RKO (cell line): ENCODE measurements around the gene HDLBP.
"Not testable (repeated sequence)": the region's sequence is repeated elsewhere in the genome, so short reads cannot be mapped to it uniquely, and the experiment has no call there.

ENCODE experiments used
- DNase-seq: peaks from one replicate; pipeline ENCODE4 v3.0.0-alpha.2; 2016; ENCODE audit warnings: low spot score

HDLBP gene

DNA sequence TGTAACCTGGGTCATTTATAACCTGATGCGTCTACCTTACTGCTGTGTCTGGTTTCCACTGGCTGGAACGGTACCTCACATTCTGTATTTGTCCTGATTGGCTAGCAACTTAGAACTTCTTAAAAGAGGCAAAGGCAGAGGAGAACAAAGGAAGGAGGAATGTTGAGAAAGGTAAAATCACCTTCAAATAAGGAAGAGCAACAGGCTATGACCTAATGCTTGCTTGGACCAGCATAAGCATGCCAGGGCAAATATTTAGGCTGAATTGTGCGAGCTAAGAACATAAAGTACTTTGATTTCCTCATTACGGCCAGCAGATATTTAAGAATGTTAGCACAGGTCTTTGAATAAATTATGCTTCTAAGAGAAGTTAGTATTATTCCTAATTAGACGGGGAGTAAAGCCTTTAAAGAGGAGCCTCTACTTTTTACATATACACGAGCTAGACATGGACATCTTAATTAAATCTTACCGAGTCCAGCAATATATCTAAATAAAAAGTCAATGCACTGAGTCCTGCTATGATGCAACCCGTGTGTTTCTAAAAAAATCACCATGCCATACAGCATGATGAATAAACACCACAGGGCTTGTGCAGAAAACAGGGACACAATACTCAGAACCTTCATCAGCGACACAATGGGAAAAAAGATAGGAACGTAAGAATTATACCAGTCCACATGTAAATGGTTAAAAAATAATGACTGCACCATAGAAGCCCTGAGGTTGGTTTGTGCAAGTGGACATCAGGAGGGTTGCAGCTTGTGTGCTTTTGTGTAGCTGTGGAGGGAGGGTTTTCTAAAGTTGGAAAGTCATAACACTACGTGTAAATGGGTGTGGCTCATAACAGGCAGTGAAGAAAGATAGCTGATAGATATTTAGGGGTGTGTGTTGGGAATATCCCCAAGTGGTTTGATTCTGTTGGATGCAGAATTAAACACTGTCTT, 14.5 kb upstream of the HDLBP start:
- no peak for DNase-seq

DNA sequence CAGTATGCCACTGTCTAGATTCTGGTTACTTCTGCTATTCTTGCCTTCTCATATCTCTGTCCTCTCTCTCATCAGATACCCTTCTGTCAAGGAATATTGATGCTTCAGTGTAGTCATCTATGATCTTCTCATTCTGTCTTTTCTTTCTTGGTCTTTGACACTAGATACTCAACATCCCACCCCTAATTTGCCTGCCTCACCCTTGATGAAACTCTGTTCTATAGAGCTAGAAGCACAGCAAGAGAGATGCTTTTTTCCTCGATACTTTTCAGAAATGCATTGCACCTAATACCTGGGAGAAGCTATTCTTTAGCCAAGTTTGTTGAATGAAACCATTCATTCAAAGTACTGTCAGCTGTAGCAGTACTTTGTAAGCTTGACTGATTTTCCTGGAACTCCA, 9.8 kb upstream of the HDLBP start:
- DNase-seq, result no peak

DNA sequence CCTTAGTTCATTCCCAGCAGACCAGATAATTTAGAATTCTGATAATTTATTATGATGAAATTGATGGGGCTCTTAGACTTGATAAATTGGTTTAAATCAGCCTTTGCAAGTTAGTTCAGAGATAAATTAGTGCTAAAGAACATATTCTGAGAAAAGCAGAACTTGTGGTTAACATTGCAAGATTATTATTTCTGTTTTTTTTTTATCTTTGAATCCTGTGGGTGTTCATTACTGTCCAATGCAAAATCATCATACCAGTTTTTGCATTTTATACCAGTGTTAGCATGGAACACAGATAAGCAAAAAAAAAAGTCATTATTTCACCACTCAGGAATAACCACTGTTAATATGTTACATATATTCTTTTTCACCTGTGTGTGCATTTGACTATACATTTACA, 9.3 kb upstream of the HDLBP start:
- no peak for DNase-seq

DNA sequence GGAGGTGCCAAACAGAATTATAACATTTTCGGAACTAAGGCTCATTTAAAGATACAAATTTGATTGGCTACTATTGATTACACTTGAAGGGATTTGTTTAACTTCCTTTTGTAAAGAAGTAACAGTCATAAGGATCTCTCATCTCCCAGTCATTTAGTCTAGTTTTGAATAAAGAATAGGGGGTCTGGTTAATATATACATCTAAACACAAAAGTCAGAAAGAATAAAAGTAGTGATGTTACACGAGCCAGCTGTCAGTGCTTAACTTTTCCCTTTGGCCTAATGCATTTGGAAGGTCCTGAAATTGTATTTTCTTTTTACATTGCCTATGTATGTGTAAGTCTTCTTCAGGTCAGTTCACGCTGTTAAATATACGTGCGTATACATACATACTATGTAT, 8.3 kb upstream of the HDLBP start:
- no peak for DNase-seq

DNA sequence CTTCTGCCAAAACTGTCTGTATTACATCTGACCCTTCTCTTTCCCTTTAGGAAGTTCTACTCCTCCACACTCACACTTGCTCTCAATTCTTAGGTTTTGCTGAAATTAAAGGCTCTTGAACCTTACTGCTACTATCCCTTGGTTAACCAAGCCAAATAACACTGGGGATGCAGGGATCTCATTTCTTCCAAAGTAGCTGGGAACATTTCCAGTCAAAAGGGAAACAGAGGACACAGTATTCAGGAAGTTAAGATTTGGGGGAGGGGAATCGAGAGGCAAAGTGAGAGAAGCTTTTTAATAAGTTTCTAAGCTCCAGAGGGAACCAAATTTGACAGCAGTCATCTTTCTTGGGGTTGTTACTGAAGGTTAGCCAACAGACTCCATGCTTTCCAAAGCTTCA, 6.4 kb upstream of the HDLBP start:
- no peak for DNase-seq

DNA sequence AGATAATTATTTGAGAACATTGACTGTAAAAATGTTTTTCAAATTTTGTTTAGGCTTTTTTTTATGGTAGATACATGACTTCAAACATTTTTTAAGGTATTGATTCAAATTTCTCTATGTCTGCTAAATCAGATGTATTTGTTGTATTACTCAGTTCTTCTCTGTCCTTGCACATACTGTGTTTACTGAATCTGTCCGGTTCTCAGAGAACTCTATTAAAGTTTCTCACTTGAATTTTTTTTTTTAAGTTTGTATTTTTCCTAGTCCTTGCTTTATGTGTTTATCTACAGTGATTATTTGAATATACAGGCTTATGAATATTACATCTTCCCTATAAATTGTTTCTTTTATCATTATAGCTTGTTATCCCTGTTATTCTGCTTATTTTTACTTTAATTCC, 5.6 kb upstream of the HDLBP start:
- no peak for DNase-seq

DNA sequence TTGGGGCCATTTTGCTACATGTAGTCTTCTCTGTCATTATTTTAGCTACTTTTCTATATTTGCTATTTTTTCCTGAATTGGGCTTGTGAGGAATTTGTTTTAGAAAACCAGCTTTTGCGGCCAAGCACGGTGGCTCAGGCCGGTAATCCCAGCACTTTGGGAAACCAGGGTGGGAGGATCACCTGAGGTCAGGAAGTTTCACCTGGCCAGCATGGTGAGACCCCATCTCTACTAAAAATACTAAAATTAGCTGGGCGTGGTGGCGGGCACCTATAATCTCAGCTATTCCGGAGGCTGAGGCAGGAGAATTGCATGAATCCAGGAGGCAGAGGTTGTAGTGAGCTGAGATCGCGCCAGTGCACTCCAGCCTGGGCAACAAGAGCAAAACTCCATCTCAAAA, 4.9 kb upstream of the HDLBP start:
- DNase-seq, result no peak

DNA sequence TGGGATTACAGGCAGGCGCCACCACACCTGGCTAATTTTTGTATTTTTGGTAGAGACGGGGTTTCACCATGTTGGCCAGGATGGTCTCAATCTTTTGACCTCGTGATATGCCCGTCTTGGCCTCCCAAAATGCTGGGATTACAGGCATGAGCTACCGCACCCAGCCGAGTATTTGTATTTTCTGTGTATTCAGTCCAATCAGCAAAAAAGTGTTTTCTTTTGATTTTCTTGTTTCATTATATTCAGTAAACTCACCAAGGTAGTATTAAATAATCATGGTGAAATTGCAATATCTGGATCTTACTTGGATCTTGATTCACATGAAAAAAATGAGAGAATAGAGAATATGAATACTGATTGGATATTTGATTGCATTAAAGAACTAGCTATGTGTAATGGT, 3.4 kb upstream of the HDLBP start:
- not testable (repeated sequence) for DNase-seq

DNA sequence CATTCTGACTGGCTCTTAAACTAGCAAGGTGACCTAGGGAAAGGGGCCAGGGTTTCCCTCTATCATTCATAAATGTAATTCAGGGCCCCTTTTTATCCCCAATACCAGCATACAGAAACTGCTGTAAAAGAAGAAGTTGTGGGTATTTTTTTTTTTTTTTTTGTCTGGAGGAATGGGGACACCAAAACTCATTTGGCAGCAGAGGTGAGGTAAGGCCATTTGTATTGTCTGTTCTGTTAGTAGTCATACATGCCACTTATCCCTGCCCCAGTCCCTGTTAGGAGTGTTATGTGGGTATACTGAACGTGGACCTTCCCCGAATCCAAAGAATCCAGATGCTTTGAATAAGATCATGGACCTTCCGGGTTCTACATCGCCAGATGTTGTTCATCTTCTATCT, 1.9 kb upstream of the HDLBP start:
- DNase-seq, result peak; percentile 54

DNA sequence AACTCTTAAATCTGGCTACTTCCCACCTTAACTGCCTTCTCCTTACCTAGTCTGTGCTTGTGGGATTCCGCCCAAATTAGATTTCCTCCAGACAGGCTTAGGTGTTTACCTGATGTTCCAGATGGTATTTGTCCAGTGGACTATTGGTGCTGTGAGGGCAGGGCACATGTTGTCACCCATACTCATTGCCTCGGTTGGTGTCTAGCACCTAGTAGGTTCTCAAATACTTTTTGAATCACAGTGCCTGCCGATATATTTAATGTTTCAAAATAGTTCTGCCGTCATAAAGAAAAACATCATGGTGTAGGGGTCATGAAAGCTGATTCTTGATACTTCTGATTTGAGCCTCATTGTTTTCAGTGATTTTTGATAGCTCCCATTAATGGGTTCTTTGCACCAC, 1.4 kb upstream of the HDLBP start:
- peak; percentile 12 for DNase-seq

DNA sequence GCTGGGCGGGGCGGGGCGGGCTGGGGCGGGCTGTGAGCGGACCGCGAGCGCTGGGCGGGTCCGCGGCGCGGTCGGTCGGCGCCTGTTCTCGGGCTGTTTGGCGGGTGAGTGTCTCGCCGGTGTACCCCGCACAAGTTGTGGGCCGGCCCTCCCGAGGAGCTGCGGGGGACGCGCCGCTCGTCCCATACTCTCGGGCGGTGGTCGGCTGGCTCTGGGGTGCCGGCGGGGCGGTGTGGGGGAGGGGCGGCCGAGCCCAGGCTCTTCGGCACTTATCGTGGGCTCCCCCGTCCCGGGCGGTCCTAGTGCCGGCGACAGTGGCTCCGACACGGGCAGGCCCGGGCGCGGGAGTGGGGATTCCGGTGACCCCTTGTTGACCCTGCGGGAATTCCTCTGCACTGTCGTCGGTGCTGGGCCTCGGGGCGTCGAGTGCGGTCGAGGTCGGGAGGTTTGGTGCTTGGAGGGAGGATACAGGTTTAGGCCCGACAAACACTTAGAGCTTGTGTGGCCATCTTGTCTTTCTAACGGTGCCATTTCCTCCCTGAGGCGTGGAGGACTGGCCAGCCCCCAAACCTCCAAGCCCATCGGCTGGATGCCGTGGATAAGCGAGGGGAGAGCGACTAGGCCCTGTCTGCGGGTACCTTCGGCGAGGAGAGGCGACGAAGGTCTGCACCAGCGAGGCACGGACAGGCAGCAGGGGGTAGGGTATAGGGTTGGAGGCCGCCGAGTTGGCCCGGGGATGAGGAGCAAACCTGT, 583 bp upstream of the HDLBP start, which contains the start of gene SEPTIN2:
Gene SEPTIN2, plus strand, starts transcription at position 47 of the 753 bp plus-strand sequence. CDS start 8,308 bp downstream, outside the sequence.
- peak; percentile 76 for DNase-seq

DNA sequence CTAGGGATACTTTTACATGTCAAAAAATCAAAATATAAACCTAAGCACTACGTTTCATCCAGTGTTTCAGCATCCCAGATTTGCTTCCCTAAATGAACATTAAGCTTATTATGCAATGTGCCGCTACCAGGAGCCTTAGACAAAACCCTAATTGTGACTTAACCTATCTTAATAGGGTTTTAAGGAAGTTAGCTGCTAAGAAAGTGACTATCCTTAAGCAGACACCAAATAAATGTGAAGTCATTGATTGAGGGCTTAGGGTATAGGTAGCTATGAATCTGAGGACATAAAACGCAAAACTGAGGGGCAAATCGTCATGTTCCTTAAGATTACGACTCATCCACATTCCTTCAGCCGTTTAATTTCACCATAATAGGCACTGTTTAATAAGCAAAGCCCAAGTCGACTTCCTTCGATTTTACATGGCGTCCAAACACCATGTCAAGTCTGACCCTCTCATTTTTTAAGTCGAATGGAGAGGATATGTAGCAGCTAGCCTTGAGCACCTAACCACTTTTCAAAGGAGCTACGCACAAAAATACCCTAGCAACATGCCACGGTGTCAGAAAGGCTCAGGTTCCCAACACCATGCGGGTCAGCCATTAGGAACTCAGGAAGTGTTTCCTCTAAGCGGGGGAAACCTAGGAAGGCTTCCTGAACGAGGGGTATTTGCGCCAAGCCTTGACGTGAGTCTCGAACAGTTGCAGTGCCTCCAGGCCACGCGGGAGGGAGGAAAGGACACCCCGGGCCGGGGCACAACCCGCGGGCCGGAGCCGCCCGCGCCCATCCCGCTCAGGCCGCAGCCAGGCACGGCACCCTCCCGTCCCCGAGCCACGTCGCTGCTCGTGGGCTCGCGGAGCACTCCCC, 1.0 kb downstream of the HDLBP start:
- DNase-seq, result peak; percentile 71

DNA sequence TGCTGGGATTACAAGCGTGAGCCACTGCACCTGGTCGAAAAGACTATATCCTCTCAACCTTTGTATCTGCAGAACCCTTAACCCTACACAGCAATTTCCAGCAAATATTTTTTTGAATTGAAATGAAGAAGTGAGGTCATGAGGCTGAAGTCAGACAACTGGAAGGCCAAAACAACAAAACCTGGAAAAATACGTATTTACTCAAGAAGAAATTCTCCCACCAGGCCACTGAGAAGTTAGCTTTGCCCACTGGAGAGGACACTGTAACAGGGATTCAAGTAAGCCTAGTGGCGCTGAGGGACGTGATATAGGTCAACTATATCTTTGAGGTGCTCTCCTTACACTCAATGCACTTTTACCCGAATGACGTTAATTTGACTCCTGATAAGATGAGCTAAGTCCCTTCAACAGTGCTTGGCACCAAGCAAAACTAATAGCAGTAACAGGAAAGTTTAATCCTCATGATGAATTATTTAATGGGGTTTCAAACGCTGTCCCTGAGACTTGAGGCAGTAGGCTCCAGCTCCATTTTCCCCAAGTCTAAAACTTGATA, 1.9 kb downstream of the HDLBP start:
- DNase-seq, result no peak

DNA sequence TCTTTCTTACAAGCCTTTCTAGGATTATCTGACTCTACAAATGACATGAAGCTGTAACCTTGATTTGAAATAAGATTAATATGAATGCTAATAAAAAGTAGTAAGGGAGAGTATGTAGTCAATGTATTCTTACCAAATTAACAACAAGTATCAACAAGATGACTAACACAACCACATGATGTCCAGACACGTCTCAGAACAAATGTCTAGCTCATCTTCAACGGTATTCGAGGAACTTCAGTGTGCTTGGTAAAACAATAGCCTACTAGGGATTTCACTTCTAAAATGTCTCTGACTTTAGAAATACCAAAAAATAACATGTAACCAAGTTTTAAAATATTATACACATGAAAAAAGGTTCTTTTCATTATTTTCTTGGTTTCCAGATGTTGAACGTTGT, 3.4 kb downstream of the HDLBP start:
- DNase-seq, result no peak

DNA sequence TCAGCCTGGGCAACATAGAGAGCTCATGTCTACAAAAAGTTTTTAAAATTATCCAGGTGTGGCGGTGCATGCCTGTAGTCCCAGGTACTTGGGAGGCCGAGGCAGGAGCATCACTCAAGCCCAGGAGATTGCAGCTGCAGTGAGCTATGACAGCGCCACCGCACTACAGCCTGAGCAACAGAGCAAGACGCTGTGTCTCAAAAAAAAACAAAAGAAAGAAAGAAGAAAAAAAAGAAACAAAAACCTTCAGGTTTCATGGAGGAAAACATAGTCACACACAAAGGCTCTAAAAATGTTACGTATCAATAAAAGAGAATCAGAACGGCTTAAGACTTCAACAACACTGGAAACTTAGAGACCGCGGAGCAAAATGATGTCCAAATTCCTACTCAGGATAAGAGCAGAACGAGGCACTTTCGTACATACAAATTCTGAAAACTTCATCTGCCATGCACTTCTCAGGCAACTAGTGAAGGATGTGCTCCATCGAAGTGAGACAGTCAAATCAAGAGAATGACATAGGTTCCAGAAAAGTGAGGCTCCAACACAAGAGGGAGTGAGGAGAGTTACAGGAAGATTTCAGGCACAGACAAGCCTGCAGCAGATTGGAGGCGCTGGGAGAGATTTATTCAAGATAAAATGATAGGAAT, 4.4 kb downstream of the HDLBP start:
- peak; percentile 17 for DNase-seq

DNA sequence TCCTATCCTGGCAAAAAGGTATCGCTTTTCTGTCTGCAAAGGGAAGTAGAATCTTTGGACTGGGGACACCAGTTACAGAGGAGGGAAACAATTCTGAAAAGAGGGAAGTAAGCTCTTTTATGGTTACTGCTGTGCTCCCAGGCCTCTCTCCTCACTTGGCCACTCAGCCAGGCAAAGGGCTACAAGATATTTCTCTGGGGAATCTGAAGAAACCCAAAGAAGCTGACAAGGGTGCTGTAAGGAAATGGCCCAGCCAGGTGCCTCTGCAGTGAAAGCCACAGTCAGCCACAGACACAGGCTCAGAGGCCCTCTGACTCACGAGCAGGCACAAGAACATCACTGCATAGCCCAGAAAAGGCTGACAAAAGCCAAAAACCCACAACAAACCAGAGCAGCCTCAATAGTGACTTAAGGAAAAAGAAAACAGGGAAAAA, 5.8 kb downstream of the HDLBP start:
- no peak for DNase-seq

DNA sequence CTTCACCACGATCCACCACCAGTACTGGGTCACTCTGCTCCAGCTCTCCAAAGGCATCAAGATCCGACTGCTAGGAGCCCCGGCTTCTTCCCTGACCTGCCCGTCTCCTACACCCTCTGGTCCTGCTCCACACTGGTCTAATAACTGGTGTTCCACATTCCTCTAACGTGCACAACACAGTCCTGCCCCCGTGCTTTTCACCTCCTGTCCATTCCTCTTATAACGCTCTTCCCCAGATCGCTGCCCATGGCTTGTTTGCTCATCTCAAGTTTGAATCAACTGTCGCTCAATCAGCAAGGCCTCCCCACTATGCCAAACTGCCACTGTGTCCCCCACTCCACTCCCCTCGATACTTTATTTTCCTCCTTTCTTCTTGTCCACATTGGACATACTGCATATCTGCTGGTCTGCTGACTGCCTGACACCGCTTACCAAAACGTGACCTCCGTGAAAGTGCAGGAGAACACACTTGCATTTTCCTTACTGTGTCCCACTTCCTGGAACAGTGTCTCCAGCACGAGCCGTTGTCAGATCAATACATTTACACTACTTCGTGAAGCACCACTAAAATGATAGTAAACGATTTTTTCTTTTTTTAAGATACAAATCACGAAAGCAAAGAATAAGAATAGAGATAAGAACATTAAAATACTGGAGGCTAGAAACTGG, 6.5 kb downstream of the HDLBP start:
- no peak for DNase-seq

DNA sequence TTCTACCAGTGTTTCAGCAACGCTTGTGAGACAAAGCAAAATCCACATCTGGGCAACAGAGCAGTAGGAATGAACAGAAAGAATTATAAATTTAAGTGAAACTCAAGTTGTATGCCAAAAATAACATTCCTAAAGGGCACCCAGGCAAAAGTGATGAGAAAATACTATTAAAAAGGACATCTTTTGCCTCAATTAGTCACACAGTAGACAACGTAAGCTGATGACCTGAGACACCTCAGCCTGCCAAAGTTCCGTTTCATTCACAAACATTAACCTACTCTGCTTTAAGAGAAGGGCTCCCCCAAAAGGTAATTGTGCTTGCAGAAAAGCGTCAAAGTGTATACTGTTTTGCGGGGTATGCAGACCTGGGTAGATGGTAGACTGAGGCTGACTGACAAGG, 7.2 kb downstream of the HDLBP start:
- DNase-seq, result no peak

DNA sequence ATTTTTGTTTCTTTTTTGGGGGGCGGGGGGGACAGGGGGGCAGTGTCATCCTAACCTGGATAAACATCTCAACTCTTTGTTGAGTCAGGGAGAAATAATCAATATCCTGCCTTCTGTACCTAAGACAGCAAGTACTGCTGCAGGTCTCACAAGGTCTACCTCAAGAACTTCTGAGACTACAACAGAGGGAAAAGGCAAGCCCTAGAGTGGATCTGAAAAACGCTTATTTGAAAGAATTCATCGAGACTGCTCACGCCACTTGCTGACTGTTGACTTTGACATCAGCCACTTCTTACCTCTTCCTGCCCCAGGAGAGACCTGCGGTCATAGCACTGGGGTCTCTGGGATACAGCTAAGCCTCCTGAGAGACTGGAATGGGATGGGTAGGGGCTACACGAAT, 8.4 kb downstream of the HDLBP start:
- DNase-seq, result no peak

DNA sequence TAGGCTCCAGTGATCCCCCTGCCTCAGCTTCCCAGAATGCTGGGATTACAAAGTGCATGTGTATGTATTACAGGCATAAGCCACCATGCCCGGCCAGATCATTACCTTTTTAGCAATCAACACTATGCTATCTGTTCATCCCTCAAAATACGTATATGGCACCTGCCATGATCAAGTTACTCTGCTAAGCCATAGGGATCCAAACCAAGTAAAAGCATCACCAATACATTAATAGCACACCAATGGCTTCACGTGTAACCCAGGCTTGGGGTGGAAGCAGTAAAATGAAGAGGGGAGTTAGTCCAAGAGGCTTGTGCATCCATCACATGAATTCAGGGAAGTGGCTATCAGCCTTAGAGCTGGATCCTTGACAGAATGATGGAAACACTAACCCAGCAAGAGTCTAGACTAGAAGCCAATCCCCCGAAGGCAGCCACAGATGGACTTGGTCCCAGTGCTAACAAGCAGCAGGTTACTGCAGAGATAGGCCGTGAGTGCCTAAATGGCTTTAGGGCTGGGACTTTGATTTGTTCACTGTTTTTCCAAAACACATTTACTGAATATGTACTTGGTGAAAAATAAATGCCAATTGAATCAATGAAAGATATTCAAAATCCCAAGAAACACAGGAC, 11.3 kb downstream of the HDLBP start:
- DNase-seq, result no peak
